ENCODE results near the gene PRX.

The PRX gene

GRCh38 chr19:40445780-40446262 lies 32.6 kb upstream of the PRX start:
- no peak overlapping the region for H3K4me3 ChIP-seq (ENCODE audit: low read depth, low read length)
- H2BK120ac ChIP-seq (ENCODE audit: insufficient read depth, low read length, poor library complexity): no peak overlapping the region
- peaks cover 18 to 19% of the 10 kb centered on the region in 2 experiments for H3K36me3 ChIP-seq (ENCODE audit: control insufficient read depth in 1 of 2, insufficient read depth in 2 of 2, low read length in 2 of 2)
- no peak overlapping the region for H4K12ac ChIP-seq (ENCODE audit: low read depth, low read length)
- no peak overlapping the region for H2AFZ ChIP-seq (ENCODE audit: insufficient read depth, low read length, poor library complexity)
- H3K18ac ChIP-seq (ENCODE audit: low read length): no peak overlapping the region
- no peak overlapping the region for H2AK5ac ChIP-seq (ENCODE audit: low read length)
- DNase-seq: peak; percentile 75 to 84
- H3K4ac ChIP-seq (ENCODE audit: low read depth, low read length): no peak overlapping the region
- peak overlapping the region; percentile 71 for H3K27ac ChIP-seq (ENCODE audit: low read depth, low read length)
- no peaks in the 10 kb centered on the region for H3K9me3 ChIP-seq (ENCODE audit: insufficient read depth, low read depth, low read length)
- no peak overlapping the region for H2BK12ac ChIP-seq (ENCODE audit: low read length)
- H2BK5ac ChIP-seq (ENCODE audit: low read depth, low read length, poor library complexity): no peak overlapping the region
- H3K4me2 ChIP-seq (ENCODE audit: low read length): peak overlapping the region; percentile 4
- no peaks in the 10 kb centered on the region for H3K27me3 ChIP-seq (ENCODE audit: insufficient read depth, low read length)
- peaks cover 16% of the 10 kb centered on the region for H3K79me2 ChIP-seq (ENCODE audit: control insufficient read depth, insufficient read depth, low read length, poor library complexity)
- H3K14ac ChIP-seq (ENCODE audit: low read length): no peak overlapping the region
- H3K79me1 ChIP-seq (ENCODE audit: low read length): peaks cover 17% of the 10 kb centered on the region
- no peak overlapping the region for H4K91ac ChIP-seq (ENCODE audit: low read depth, low read length)
- H3K9ac ChIP-seq (ENCODE audit: low read length): no peak overlapping the region
- H3K4me1 ChIP-seq (ENCODE audit: control insufficient read depth in 1 of 2, insufficient read depth in 2 of 2, low read length in 2 of 2): peaks cover 12 to 17% of the 10 kb centered on the region in 2 experiments
- no CpG with 5 or more reads among the region's 9 CpGs for WGBS (ENCODE audit: extremely low coverage, insufficient coverage, insufficient read length)
- H4K8ac ChIP-seq (ENCODE audit: low read depth, low read length): peak overlapping the region; percentile 82
- H3K23ac ChIP-seq (ENCODE audit: low read length): no peak overlapping the region

- WGBS (ENCODE audit: extremely low coverage, insufficient coverage, insufficient read length): no CpG with 5 or more reads among the region's 18 CpGs
- Histone ChIP-seq H2BK5ac (ENCODE audit: low read depth, low read length, poor library complexity) (peak overlapping the region; percentile 76), H2BK120ac (ENCODE audit: insufficient read depth, low read length, poor library complexity) (peak overlapping the region; percentile 2), H3K4me1 (ENCODE audit: control insufficient read depth in 1 of 2, insufficient read depth in 2 of 2, low read length in 2 of 2) (peaks cover 12 to 17% of the 10 kb centered on the region in 2 experiments), H2BK12ac (ENCODE audit: low read length) (no peak overlapping the region), H3K18ac (ENCODE audit: low read length) (no peak overlapping the region), H4K12ac (ENCODE audit: low read depth, low read length) (no peak overlapping the region), H2AFZ (ENCODE audit: insufficient read depth, low read length, poor library complexity) (peak overlapping the region; percentile 19), H4K8ac (ENCODE audit: low read depth, low read length) (peak overlapping the region; percentile 5), H2AK5ac (ENCODE audit: low read length) (no peak overlapping the region), H3K9me3 (ENCODE audit: insufficient read depth, low read depth, low read length) (no peaks in the 10 kb centered on the region), H4K91ac (ENCODE audit: low read depth, low read length) (peak overlapping the region; percentile 16), H3K27me3 (ENCODE audit: insufficient read depth, low read length) (no peaks in the 10 kb centered on the region), H3K4me3 (ENCODE audit: low read depth, low read length) (peak overlapping the region; percentile 59), H3K27ac (ENCODE audit: low read depth, low read length) (peak overlapping the region; percentile 42), H3K4ac (ENCODE audit: low read depth, low read length) (no peak overlapping the region), H3K4me2 (ENCODE audit: low read length) (peak overlapping the region; percentile 95), H3K9ac (ENCODE audit: low read length) (peak overlapping the region; percentile 65), H3K23ac (ENCODE audit: low read length) (no peak overlapping the region), H3K79me2 (ENCODE audit: control insufficient read depth, insufficient read depth, low read length, poor library complexity) (peaks cover 16% of the 10 kb centered on the region), H3K79me1 (ENCODE audit: low read length) (peaks cover 17% of the 10 kb centered on the region), H3K36me3 (ENCODE audit: control insufficient read depth in 1 of 2, insufficient read depth in 2 of 2, low read length in 2 of 2) (peaks cover 24 to 25% of the 10 kb centered on the region in 2 experiments), H3K14ac (ENCODE audit: low read length) (no peak overlapping the region)
- no peak for DNase-seq
These were observed 31.7 kb upstream of the PRX start for GRCh38 chr19:40444825-40445312.

- Histone ChIP-seq H4K12ac (ENCODE audit: low read depth, low read length) (peak within 1 kb of the TSS; percentile 73), H3K79me1 (ENCODE audit: low read length) (peaks cover 17% of the 10 kb centered on the region), H3K27ac (ENCODE audit: low read depth, low read length) (peak within 1 kb of the TSS; percentile 96), H4K91ac (ENCODE audit: low read depth, low read length) (peak within 1 kb of the TSS; percentile 99), H3K27me3 (ENCODE audit: insufficient read depth, low read length) (no peaks in the 10 kb centered on the region), H3K14ac (ENCODE audit: low read length) (peak within 1 kb of the TSS; percentile 98), H3K4me3 (ENCODE audit: low read depth, low read length) (peak within 1 kb of the TSS; percentile 95), H2BK120ac (ENCODE audit: insufficient read depth, low read length, poor library complexity) (peak within 1 kb of the TSS; percentile 83), H2BK12ac (ENCODE audit: low read length) (peak within 1 kb of the TSS; percentile 21), H3K36me3 (ENCODE audit: control insufficient read depth in 1 of 2, insufficient read depth in 2 of 2, low read length in 2 of 2) (peaks cover 24 to 28% of the 10 kb centered on the region in 2 experiments), H3K9me3 (ENCODE audit: insufficient read depth, low read depth, low read length) (no peaks in the 10 kb centered on the region), H2BK5ac (ENCODE audit: low read depth, low read length, poor library complexity) (peak within 1 kb of the TSS; percentile 92), H4K8ac (ENCODE audit: low read depth, low read length) (peak within 1 kb of the TSS; percentile 81), H3K18ac (ENCODE audit: low read length) (peak within 1 kb of the TSS; percentile 81), H3K79me2 (ENCODE audit: control insufficient read depth, insufficient read depth, low read length, poor library complexity) (peaks cover 16% of the 10 kb centered on the region), H2AK5ac (ENCODE audit: low read length) (peak within 1 kb of the TSS; percentile 97), H3K4me2 (ENCODE audit: low read length) (peak within 1 kb of the TSS; percentile 95), H3K4ac (ENCODE audit: low read depth, low read length) (peak within 1 kb of the TSS; percentile 97), H3K4me1 (ENCODE audit: control insufficient read depth in 1 of 2, insufficient read depth in 2 of 2, low read length in 2 of 2) (peaks cover 12 to 17% of the 10 kb centered on the region in 2 experiments), H2AFZ (ENCODE audit: insufficient read depth, low read length, poor library complexity) (peak within 1 kb of the TSS; percentile 66), H3K9ac (ENCODE audit: low read length) (peak within 1 kb of the TSS; percentile 83), H3K23ac (ENCODE audit: low read length) (no peak within 1 kb of the TSS)
- no CpG with 5 or more reads among the region's 72 CpGs for WGBS (ENCODE audit: extremely low coverage, insufficient coverage, insufficient read length)
- DNase-seq: peak; percentile 96 to 99
These were observed 31.0 kb upstream of the PRX start, which contains the start of gene SERTAD3 for GRCh38 chr19:40444000-40444824. TSS of gene SERTAD3 (minus strand) at chr19:40444335. CDS start at chr19:40442080, 2,255 bp downstream.

GRCh38 chr19:40443131-40443999 lies 30.2 kb upstream of the PRX start:
- Histone ChIP-seq H2BK12ac (ENCODE audit: low read length) (peak overlapping the region; percentile 21), H3K9ac (ENCODE audit: low read length) (peak overlapping the region; percentile 83), H2AFZ (ENCODE audit: insufficient read depth, low read length, poor library complexity) (peak overlapping the region; percentile 44), H3K9me3 (ENCODE audit: insufficient read depth, low read depth, low read length) (no peaks in the 10 kb centered on the region), H3K79me1 (ENCODE audit: low read length) (peaks cover 17% of the 10 kb centered on the region), H3K36me3 (ENCODE audit: control insufficient read depth in 1 of 2, insufficient read depth in 2 of 2, low read length in 2 of 2) (peaks cover 24 to 28% of the 10 kb centered on the region in 2 experiments), H3K4me1 (ENCODE audit: control insufficient read depth in 1 of 2, insufficient read depth in 2 of 2, low read length in 2 of 2) (peaks cover 12 to 17% of the 10 kb centered on the region in 2 experiments), H3K27me3 (ENCODE audit: insufficient read depth, low read length) (no peaks in the 10 kb centered on the region), H3K4ac (ENCODE audit: low read depth, low read length) (peak overlapping the region; percentile 97), H3K27ac (ENCODE audit: low read depth, low read length) (peak overlapping the region; percentile 96), H3K23ac (ENCODE audit: low read length) (no peak overlapping the region), H4K91ac (ENCODE audit: low read depth, low read length) (peak overlapping the region; percentile 99), H3K18ac (ENCODE audit: low read length) (peak overlapping the region; percentile 81), H3K4me2 (ENCODE audit: low read length) (peak overlapping the region; percentile 93), H4K8ac (ENCODE audit: low read depth, low read length) (peak overlapping the region; percentile 81), H3K14ac (ENCODE audit: low read length) (peak overlapping the region; percentile 98), H3K79me2 (ENCODE audit: control insufficient read depth, insufficient read depth, low read length, poor library complexity) (peaks cover 16% of the 10 kb centered on the region), H3K4me3 (ENCODE audit: low read depth, low read length) (peak overlapping the region; percentile 78), H4K12ac (ENCODE audit: low read depth, low read length) (peak overlapping the region; percentile 73), H2AK5ac (ENCODE audit: low read length) (peak overlapping the region; percentile 97), H2BK120ac (ENCODE audit: insufficient read depth, low read length, poor library complexity) (peak overlapping the region; percentile 83), H2BK5ac (ENCODE audit: low read depth, low read length, poor library complexity) (peak overlapping the region; percentile 89)
- no CpG with 5 or more reads among the region's 52 CpGs for WGBS (ENCODE audit: extremely low coverage, insufficient coverage, insufficient read length)
- DNase-seq: peak; percentile 99

Data from trophoblast cell (in vitro differentiated cells and primary cell).